ENCODE measurements around the gene SLC18B1. TPM values are rescaled to one million over a fixed set of nuclear protein-coding genes. Genes with fewer than 3 reads are reported as not detected.
A peak's percentile ranks its signal among the peaks of the same experiment; 100 is the strongest.

SLC18B1 gene
- total RNA-seq, 1 experiment from 2014 or later = 11.7 TPM

DNA sequence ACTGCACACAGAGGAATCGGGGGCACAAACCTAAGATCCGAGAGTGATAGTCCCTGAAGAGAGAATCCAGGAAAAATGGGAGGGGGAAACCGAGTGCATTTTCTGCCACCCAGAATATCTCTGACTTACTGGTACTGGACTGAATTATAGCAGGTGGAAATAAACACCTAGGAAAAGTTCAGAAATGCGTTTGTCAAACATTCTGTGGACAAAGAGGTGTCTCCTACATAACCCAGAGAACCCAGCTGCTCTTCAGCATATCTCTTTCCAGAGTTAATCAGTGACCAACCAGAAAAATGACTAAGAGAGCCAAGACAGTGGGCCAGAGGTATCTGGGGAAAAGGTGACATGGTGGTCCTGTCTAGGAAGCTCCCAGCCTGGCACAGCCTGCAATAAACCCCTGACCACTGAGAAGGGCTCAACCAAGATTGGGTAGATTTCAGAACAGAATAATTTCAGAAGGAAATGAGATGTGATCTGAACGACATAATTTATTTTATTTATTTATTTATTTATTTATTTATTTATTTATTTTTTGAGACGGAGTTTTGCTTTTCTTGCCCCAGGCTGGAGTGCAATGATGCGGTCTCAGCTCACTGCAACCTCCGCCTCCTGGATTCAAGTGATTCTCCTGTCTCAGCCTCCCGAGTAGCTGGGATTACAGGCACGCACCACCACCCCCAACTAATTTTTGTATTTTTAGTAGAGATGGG is 78.5 kb downstream of the SLC18B1 start:
- in situ Hi-C loops (cut with HindIII; ENCODE audit: low pct_unique_long_range_greater_than_20kb, low sequenced_read_pairs) = no loop called here
- peak; percentile 39 for DNase-seq (ENCODE audit: low read depth)

Other genes starting within 250 kb of the SLC18B1 start
- gene TAAR8, start 246.0 kb downstream of the SLC18B1 start, total RNA-seq (2014; rRNA removed; shearing (Covaris generic); ENCODE audit: low replicate concordance) = not detected in 2 replicates
- not detected in 2 replicates for gene TAAR6, start 228.3 kb downstream of the SLC18B1 start, total RNA-seq (2014; rRNA removed; shearing (Covaris generic); ENCODE audit: low replicate concordance)
- gene TAAR5, start 208.9 kb downstream of the SLC18B1 start, total RNA-seq (2014; rRNA removed; shearing (Covaris generic); ENCODE audit: low replicate concordance) = not detected in 2 replicates
- gene TAAR2, start 174.4 kb downstream of the SLC18B1 start, total RNA-seq (2014; rRNA removed; shearing (Covaris generic); ENCODE audit: low replicate concordance) = not detected in 2 replicates
- not detected in 2 replicates for gene TAAR1, start 139.5 kb downstream of the SLC18B1 start, total RNA-seq (2014; rRNA removed; shearing (Covaris generic); ENCODE audit: low replicate concordance)
- not detected in 2 replicates for gene VNN1, start 84.6 kb downstream of the SLC18B1 start, total RNA-seq (2014; rRNA removed; shearing (Covaris generic); ENCODE audit: low replicate concordance)
- gene VNN2, start 40.7 kb downstream of the SLC18B1 start, total RNA-seq (2014; rRNA removed; shearing (Covaris generic); ENCODE audit: low replicate concordance) = not detected in 2 replicates
- 1,252 and 1,375 TPM in 2 replicates for gene RPS12, start 15.9 kb upstream of the SLC18B1 start, total RNA-seq (2014; rRNA removed; shearing (Covaris generic); ENCODE audit: low replicate concordance)

Data from Caki2 (cell line).